ENCODE results near the gene KCTD2.
"Not testable (repeated sequence)": the region's sequence is repeated elsewhere in the genome, so short reads cannot be mapped to it uniquely, and the experiment has no call there.

Gene KCTD2

GRCh38 chr17:75041656-75042280 is 5.3 kb upstream of the KCTD2 start:
- Histone ChIP-seq H3K4me3 (ENCODE audit: low read depth, low read length) (no peak overlapping the region), H3K9ac (ENCODE audit: low read length) (no peak overlapping the region), H3K4me1 (ENCODE audit: control insufficient read depth, insufficient read depth, low read length) (peaks cover 29% of the 10 kb centered on the region), H3K36me3 (ENCODE audit: control insufficient read depth, insufficient read depth, low read length) (peaks cover 41% of the 10 kb centered on the region), H3K27me3 (ENCODE audit: control insufficient read depth, insufficient read depth, low read length) (no peaks in the 10 kb centered on the region), H3K9me3 (ENCODE audit: control insufficient read depth, insufficient read depth, low read depth, low read length) (no peaks in the 10 kb centered on the region), H3K27ac (ENCODE audit: low read depth, low read length) (peak overlapping the region; percentile 35; the same call in 1 of the 2 replicates)

- peaks cover 35% of the 10 kb centered on the region for H3K4me1 ChIP-seq (ENCODE audit: control insufficient read depth, insufficient read depth, low read length)
These were observed 3.2 kb upstream of the KCTD2 start for GRCh38 chr17:75043789-75044188.

GRCh38 chr17:75044716-75045115 is 2.3 kb upstream of the KCTD2 start:
- H3K36me3 ChIP-seq (ENCODE audit: control insufficient read depth, insufficient read depth, low read length) = peaks cover 36% of the 10 kb centered on the region
- no peaks in the 10 kb centered on the region for H3K9me3 ChIP-seq (ENCODE audit: control insufficient read depth, insufficient read depth, low read depth, low read length)
- H3K27ac ChIP-seq (ENCODE audit: low read depth, low read length) = peak overlapping the region; percentile 88; the same call in 1 of the 2 replicates
- H3K9ac ChIP-seq (ENCODE audit: low read length) = peak overlapping the region; percentile 77
- H3K4me1 ChIP-seq (ENCODE audit: control insufficient read depth, insufficient read depth, low read length) = peaks cover 36% of the 10 kb centered on the region
- peak overlapping the region; percentile 44 for H3K4me3 ChIP-seq (ENCODE audit: low read depth, low read length)
- H3K27me3 ChIP-seq (ENCODE audit: control insufficient read depth, insufficient read depth, low read length) = no peaks in the 10 kb centered on the region

More at GRCh38 chr17:75043789-75044188, 3.2 kb upstream of the KCTD2 start:
- H3K9me3 ChIP-seq (ENCODE audit: control insufficient read depth, insufficient read depth, low read depth, low read length); H3K4me3 ChIP-seq (ENCODE audit: low read depth, low read length); H3K27me3 ChIP-seq (ENCODE audit: control insufficient read depth, insufficient read depth, low read length); H3K9ac ChIP-seq (ENCODE audit: low read length): not testable (repeated sequence)
- H3K36me3 ChIP-seq (ENCODE audit: control insufficient read depth, insufficient read depth, low read length) = peaks cover 36% of the 10 kb centered on the region
- peak overlapping the region; percentile 39; the same call in 1 of the 2 replicates for H3K27ac ChIP-seq (ENCODE audit: low read depth, low read length)

- Histone ChIP-seq H3K4me3 (ENCODE audit: low read depth, low read length) (peak overlapping the region; percentile 99), H3K36me3 (ENCODE audit: control insufficient read depth, insufficient read depth, low read length) (peaks cover 34% of the 10 kb centered on the region)
These were observed 1.0 kb upstream of the KCTD2 start for GRCh38 chr17:75045946-75046406.

GRCh38 chr17:75047398-75048098 is 523 bp downstream of the KCTD2 start:
- Histone ChIP-seq H3K9ac (ENCODE audit: low read length) (peak overlapping the region; percentile 89), H3K27ac (ENCODE audit: low read depth, low read length) (peak overlapping the region; percentile 45; the same call in 1 of the 2 replicates), H3K4me3 (ENCODE audit: low read depth, low read length) (peak overlapping the region; percentile 86)

More at GRCh38 chr17:75045946-75046406, 1.0 kb upstream of the KCTD2 start:
- not testable (repeated sequence) for H3K9me3 ChIP-seq (ENCODE audit: control insufficient read depth, insufficient read depth, low read depth, low read length); H3K27me3 ChIP-seq (ENCODE audit: control insufficient read depth, insufficient read depth, low read length)
- Histone ChIP-seq H3K9ac (ENCODE audit: low read length) (peak overlapping the region; percentile 95), H3K27ac (ENCODE audit: low read depth, low read length) (peak overlapping the region; percentile 91), H3K4me1 (ENCODE audit: control insufficient read depth, insufficient read depth, low read length) (peaks cover 36% of the 10 kb centered on the region)

GRCh38 chr17:75048249-75048878 is 1.3 kb downstream of the KCTD2 start:
- H3K27ac ChIP-seq (ENCODE audit: low read depth, low read length) = no peak overlapping the region
- H3K4me1 ChIP-seq (ENCODE audit: control insufficient read depth, insufficient read depth, low read length) = peaks cover 17% of the 10 kb centered on the region
- H3K4me3 ChIP-seq (ENCODE audit: low read depth, low read length) = peak overlapping the region; percentile 86
- H3K27me3 ChIP-seq (ENCODE audit: control insufficient read depth, insufficient read depth, low read length) = no peaks in the 10 kb centered on the region
- no peaks in the 10 kb centered on the region for H3K9me3 ChIP-seq (ENCODE audit: control insufficient read depth, insufficient read depth, low read depth, low read length)
- H3K36me3 ChIP-seq (ENCODE audit: control insufficient read depth, insufficient read depth, low read length) = peaks cover 39% of the 10 kb centered on the region
- H3K9ac ChIP-seq (ENCODE audit: low read length) = peak overlapping the region; percentile 89

More at GRCh38 chr17:75047398-75048098, 523 bp downstream of the KCTD2 start:
- Histone ChIP-seq H3K4me1 (ENCODE audit: control insufficient read depth, insufficient read depth, low read length) (peaks cover 24% of the 10 kb centered on the region), H3K36me3 (ENCODE audit: control insufficient read depth, insufficient read depth, low read length) (peaks cover 32% of the 10 kb centered on the region), H3K27me3 (ENCODE audit: control insufficient read depth, insufficient read depth, low read length) (no peaks in the 10 kb centered on the region), H3K9me3 (ENCODE audit: control insufficient read depth, insufficient read depth, low read depth, low read length) (no peaks in the 10 kb centered on the region)

GRCh38 chr17:75049057-75049456 is 2.0 kb downstream of the KCTD2 start:
- Histone ChIP-seq H3K27me3 (ENCODE audit: control insufficient read depth, insufficient read depth, low read length) (no peaks in the 10 kb centered on the region), H3K27ac (ENCODE audit: low read depth, low read length) (no peak overlapping the region), H3K9ac (ENCODE audit: low read length) (no peak overlapping the region), H3K4me3 (ENCODE audit: low read depth, low read length) (peak overlapping the region; percentile 86; the same call in 1 of the 2 replicates), H3K4me1 (ENCODE audit: control insufficient read depth, insufficient read depth, low read length) (peaks cover 12% of the 10 kb centered on the region), H3K9me3 (ENCODE audit: control insufficient read depth, insufficient read depth, low read depth, low read length) (no peaks in the 10 kb centered on the region), H3K36me3 (ENCODE audit: control insufficient read depth, insufficient read depth, low read length) (peaks cover 46% of the 10 kb centered on the region)

- peaks cover 51% of the 10 kb centered on the region for H3K36me3 ChIP-seq (ENCODE audit: control insufficient read depth, insufficient read depth, low read length)
- no peaks in the 10 kb centered on the region for H3K27me3 ChIP-seq (ENCODE audit: control insufficient read depth, insufficient read depth, low read length)
- no peak overlapping the region for H3K9ac ChIP-seq (ENCODE audit: low read length)
These were observed 2.7 kb downstream of the KCTD2 start for GRCh38 chr17:75049706-75050105.

GRCh38 chr17:75051941-75052340 is 4.9 kb downstream of the KCTD2 start:
- Histone ChIP-seq H3K4me3 (ENCODE audit: low read depth, low read length) (no peak overlapping the region), H3K27ac (ENCODE audit: low read depth, low read length) (no peak overlapping the region), H3K9me3 (ENCODE audit: control insufficient read depth, insufficient read depth, low read depth, low read length) (no peaks in the 10 kb centered on the region), H3K4me1 (ENCODE audit: control insufficient read depth, insufficient read depth, low read length) (peaks cover 8% of the 10 kb centered on the region), H3K36me3 (ENCODE audit: control insufficient read depth, insufficient read depth, low read length) (peaks cover 69% of the 10 kb centered on the region), H3K9ac (ENCODE audit: low read length) (no peak overlapping the region), H3K27me3 (ENCODE audit: control insufficient read depth, insufficient read depth, low read length) (no peaks in the 10 kb centered on the region)

More at GRCh38 chr17:75049706-75050105, 2.7 kb downstream of the KCTD2 start:
- Histone ChIP-seq H3K4me3 (ENCODE audit: low read depth, low read length) (no peak overlapping the region), H3K9me3 (ENCODE audit: control insufficient read depth, insufficient read depth, low read depth, low read length) (no peaks in the 10 kb centered on the region), H3K27ac (ENCODE audit: low read depth, low read length) (no peak overlapping the region), H3K4me1 (ENCODE audit: control insufficient read depth, insufficient read depth, low read length) (peaks cover 9% of the 10 kb centered on the region)

GRCh38 chr17:75059369-75060345 is 12.6 kb downstream of the KCTD2 start:
- no peak overlapping the region for H3K27ac ChIP-seq (ENCODE audit: low read depth, low read length)
- H3K4me3 ChIP-seq (ENCODE audit: low read depth, low read length) = no peak overlapping the region
- H3K27me3 ChIP-seq (ENCODE audit: control insufficient read depth, insufficient read depth, low read length) = no peaks in the 10 kb centered on the region
- H3K4me1 ChIP-seq (ENCODE audit: control insufficient read depth, insufficient read depth, low read length) = no peaks in the 10 kb centered on the region
- no peak overlapping the region for H3K9ac ChIP-seq (ENCODE audit: low read length)
- H3K36me3 ChIP-seq (ENCODE audit: control insufficient read depth, insufficient read depth, low read length) = peaks cover 78% of the 10 kb centered on the region
- H3K9me3 ChIP-seq (ENCODE audit: control insufficient read depth, insufficient read depth, low read depth, low read length) = no peaks in the 10 kb centered on the region
